ENCODE results near the gene UGGT2.
"Not testable (repeated sequence)": the region's sequence is repeated elsewhere in the genome, so short reads cannot be mapped to it uniquely, and the experiment has no call there.

UGGT2 gene

DNA sequence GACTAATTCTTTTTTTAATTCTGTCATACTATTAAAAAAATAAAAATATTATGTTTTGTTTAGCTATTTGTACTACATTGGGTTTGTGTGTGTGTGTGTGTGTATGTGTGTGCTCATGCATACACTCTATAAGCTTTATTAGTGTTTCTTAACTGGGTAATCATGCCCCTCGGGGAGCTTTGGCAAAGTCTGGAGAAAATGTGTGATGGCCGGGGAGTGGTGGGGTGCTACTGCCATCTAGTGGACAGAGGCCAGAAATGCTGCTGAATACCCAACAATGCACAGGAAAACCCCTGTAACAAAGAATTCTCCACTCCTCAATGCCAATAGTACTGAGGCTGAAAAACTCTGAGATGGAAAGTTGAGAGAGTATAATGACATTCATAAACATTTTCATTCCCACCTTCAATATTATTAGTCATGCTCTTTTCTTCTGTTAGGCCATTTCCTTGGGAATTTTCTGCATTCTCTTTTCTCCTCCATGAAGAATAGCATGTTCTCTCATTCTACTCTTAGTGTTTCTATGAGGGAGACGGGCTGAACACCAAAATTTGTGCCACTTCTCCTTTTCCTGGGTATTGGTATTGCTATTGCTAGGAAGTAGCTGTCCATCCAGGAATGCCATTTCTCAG, 219.0 kb downstream of the UGGT2 start:
- DNase-seq (ENCODE audit: extremely low spot score, insufficient read length, low read depth) (peak; percentile 33), FAIRE-seq (peak; percentile 93)

DNA sequence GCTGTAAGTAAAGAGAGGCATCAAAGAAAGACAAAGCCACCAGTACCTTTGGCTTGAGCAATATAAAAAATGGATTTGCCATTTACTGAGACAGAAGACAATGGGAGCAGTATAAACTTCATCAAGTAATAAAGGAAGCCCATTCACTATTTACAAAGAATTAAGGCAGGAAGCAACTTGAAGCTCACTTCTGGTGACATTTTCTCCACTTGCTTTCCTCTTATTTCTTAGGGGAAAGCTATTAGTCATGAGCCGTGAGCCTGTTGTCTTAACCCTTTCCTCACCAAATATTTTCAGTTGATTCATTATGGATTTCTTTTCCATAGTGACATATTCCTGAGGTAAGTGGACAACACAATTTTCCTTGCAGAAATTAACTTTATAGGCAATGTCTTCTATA, 219.5 kb downstream of the UGGT2 start:
- DNase-seq (ENCODE audit: extremely low spot score, insufficient read length, low read depth): no peak
- FAIRE-seq: no peak

DNA sequence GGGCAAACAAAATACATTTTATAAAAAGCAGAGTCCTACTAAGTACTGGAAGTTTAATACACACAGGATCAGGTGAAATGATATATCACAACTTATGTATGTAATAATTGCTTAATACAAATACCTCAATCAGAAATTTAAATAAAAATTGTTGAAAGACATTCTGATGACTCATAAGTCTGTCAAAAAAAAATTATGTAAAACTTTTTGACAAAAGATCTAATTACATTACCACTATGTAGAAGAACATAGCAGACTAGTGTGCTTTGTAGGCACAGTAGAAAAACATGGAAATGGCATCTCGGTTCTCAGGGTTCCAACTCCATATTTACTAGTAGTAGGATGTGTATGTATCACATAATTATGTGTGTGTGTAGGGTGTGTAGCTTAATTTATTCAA, 220.1 kb downstream of the UGGT2 start:
- DNase-seq (ENCODE audit: extremely low spot score, insufficient read length, low read depth) (no peak), FAIRE-seq (no peak)

DNA sequence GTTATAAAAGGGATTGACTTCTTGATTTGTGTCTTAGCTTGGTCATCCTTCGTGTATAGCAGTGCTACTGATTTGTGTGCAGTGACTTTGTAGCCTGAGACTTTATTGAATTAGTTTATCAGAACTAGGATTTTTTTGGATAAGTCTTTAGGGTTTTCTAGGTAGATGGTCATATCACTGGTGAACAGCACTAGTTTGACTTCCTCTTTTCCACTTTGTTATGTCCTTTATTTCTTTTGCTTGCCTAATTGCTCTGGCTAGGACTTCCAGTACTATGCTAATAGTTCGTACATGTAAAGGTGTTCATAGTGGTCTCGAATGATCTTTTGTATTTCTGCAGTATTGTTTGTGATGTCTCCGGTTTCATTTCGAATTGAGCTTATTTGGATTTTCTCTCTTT, 230.9 kb downstream of the UGGT2 start:
- DNase-seq (ENCODE audit: extremely low spot score, insufficient read length, low read depth) (no peak), FAIRE-seq (no peak)

DNA sequence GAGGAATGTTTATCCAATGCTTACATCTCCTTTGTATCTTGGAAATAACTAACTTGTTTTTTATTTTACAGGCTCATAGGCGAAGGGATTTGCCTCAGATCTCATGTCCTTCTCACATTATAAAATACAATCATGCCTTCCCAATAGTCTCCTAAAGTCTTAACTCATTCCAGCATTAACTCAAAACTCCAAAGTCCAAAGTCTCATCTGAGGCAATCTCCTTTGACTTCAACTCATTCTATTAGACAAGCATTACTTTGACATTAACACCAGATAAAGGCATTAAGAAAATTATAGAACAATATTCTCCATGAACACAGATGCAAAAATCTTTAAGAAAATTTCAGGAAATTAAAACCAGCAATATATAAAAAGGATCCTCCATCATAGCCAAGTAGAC, 238.7 kb downstream of the UGGT2 start:
- DNase-seq (ENCODE audit: extremely low spot score, insufficient read length, low read depth): no peak

DNA sequence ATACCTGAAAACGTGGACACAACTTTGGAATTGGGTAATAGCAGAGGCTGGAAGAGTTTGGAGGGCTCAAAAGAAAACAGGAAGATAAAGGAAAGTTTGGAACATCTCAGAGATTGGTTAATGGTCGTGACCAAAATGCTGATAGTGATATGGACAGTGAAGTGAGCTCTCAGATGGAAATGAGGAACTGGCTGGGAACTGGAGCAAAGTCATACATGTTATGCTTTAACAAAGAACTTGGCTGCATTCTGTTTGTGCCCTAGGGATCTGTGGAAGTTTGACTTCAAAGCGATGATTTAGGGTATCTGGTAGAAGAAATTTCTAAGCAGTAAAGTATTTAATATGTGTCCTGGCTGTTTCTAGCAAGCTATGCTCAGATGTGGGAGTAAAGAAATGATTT, 240.1 kb downstream of the UGGT2 start:
- DNase-seq (ENCODE audit: extremely low spot score, insufficient read length, low read depth) (no peak), FAIRE-seq (no peak)

More for the DNA sequence above, 238.7 kb downstream of the UGGT2 start:
- FAIRE-seq: no peak

DNA sequence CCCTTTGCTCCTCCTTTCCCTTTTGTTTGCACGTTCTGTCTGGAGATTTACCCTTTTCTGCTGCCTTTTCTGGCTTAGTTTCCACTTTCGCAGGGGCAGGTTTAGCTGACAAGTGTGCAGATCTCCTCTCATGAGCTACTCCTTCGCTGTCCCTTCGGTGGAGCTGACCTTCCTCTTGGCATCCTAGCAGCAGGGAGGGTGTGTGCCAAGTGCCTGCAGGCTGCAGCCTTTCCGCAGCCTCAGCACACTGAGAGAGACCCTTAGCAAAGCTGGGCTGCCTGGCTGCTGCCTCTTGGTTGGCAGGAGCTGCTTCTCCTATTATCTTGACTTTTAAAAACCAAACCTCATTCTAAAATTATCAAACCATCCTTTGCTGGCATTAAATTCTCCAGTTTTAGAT, 243.8 kb downstream of the UGGT2 start:
- no peak for FAIRE-seq
- no peak for DNase-seq (ENCODE audit: extremely low spot score, insufficient read length, low read depth)

DNA sequence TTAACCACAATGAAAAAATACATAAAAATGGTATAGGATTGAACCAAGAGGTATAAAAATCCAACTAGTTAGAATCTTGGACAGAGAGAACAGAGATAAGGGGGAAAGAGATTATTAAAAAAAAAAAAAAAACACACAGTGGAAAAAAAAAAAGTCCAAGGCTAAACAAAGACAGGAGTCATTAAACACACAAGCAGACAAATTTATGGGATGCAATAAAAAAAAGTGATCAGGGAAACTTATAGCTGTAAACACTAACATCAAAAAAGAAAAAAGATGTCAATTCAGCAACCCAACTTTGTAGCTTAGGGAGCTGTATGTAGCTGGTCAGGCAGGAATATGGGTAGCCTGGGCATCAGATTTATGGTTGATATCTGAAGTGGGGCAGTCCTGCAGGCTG, 247.3 kb downstream of the UGGT2 start:
- DNase-seq (ENCODE audit: extremely low spot score, insufficient read length, low read depth) (no peak), FAIRE-seq (no peak)

DNA sequence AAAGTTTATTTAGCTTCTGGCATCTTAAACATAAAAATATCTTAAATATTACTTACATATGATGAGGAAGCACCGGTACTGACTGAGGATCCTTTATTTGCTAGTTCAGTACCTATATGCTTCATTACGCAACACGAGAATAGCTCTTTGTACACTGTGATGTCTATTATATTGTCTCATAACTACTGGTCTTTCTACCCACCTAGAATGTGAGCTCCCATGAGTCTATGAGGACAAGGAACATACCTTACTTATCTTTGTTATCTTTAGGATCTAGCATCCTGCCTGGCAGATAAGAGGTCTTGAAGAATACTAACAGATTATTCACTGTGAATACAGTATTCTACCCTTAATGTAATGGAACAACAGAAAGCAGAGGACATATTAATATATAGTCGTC, 251.4 kb downstream of the UGGT2 start:
- DNase-seq (ENCODE audit: extremely low spot score, insufficient read length, low read depth) (no peak), FAIRE-seq (no peak)

DNA sequence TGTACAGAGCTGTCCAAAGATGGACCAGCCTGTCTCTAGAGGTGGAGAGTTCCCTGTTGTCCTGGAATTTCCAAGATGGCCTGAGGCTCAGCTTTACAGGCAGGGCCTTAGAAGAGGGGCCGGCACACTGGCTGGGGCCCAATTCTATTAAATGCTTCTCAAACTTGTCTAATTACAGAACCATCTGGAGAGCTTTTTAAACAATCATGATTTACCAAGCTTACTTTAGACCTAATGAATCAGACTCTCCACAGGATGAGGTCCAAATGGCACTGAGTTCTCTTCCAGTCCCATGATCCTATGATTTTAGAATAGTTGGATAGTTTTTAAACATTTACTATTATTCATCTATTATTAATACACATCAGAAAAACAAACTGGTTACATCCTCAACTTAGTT, 252.8 kb downstream of the UGGT2 start:
- no peak for DNase-seq (ENCODE audit: extremely low spot score, insufficient read length, low read depth)
- no peak for FAIRE-seq

DNA sequence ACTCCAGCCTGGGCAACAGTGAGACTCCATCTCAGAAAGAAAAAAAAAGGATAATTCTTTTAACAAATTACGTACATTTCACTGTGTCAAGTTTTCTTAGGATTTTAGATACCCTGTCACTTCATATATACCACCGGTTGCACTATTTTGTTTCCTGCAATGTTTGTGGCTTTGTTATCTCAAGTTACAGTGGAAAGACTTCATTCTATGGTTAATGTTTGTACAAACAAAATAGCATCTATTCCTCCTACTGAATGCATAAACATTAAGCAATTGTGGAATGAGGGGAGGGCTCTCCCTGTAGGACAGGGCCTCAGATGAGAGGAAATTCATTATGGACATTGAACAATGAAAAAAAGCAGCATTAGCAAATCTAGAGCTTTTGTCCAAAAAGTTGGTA, 256.2 kb downstream of the UGGT2 start:
- FAIRE-seq: no peak
- no peak for DNase-seq (ENCODE audit: extremely low spot score, insufficient read length, low read depth)

DNA sequence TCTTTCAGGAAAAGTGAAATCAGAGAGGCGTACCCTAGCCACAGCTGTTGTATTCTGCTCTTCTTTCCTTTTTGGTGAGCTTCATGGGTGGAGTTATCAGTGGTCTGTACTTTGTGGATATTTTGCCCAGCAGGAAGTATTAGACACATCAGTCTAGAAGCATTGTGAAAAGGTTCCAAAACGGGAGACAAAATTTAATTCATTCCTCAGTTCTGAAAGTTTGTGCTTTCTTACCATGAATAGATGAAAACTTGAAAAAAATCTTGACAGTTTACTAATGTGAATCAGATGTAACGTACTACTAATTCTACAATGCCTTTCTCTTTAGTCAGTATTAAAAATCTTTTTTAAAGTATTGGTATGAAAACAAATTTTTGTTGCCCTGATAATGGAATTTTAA, 259.4 kb downstream of the UGGT2 start:
- DNase-seq (ENCODE audit: extremely low spot score, insufficient read length, low read depth) (no peak), FAIRE-seq (no peak)

DNA sequence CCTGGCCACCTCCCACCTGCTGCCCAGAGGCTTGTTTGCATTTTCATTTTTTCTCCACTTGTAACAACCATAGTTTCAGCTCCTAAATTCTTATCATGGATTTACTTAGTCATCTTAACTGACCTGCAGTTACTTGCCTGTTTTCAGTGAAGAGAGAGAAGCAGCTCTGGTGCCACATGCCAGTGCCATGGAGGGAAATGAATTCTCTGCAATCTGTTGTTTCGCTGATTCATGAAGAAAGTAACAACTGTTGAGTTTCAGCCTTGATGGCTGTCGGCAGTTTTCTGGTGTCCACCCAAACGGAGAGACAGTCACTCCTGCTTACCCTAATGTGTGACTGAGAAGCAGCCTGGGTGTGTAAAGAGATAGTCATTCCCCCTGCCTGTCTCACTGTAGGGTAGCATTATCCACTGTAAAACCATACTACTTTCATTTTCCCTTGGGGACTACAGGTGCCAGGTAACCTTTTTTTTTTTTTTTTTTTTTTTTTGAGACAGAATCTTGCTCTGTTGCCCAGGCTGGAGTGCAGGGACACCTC, 260.1 kb downstream of the UGGT2 start:
- DNase-seq (ENCODE audit: extremely low spot score, insufficient read length, low read depth): no peak
- FAIRE-seq: no peak

DNA sequence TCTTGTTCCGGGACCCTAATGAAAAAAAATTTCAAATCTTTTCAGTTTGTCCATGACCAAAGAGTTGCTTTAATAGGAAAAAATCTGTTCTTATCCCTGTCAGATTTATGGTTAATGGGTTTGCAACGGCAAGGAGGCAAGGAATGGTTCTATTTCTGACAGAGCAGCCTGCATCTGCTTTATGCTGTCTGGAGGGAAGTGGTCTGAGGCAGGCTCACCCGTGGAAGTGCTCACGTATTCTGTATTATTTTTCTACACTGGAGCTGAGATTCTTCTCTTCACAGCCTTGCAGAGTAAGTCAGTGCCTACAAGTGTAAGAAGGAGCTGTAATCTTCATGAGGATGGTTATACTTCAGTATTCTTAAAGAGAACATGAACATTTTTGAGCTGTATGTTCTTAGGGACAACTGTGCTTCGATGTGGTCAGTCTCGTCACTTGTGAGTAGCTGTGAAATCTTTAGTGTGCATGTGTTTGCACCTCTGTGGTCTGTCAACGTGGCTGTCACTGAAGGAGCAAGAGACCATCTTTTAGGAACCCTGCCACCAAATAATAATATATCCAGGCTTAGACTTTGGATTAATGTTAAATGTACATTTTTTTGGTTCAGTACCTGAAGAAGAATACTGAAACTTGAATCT, 262.0 kb downstream of the UGGT2 start:
- no peak for FAIRE-seq
- no peak for DNase-seq (ENCODE audit: extremely low spot score, insufficient read length, low read depth)

DNA sequence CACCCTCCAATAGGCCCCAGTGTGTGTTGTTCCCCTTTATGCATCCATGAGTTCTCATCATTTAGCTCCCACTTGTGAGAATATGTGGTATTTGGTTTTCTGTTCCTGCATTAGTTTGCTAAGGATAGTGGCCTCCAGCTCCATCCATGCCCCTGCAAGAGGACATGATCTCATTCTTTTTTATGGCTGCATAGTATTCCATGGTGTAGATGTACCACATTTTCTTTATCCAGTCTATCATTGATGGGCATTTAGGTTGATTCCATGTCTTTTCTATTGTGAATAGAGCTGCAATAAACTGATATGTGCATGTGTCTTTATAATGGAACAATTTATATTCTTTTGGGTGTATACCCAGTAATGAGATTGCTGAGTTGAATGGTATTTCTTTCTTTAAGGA, 263.9 kb downstream of the UGGT2 start:
- DNase-seq (ENCODE audit: extremely low spot score, insufficient read length, low read depth); FAIRE-seq: not testable (repeated sequence)

DNA sequence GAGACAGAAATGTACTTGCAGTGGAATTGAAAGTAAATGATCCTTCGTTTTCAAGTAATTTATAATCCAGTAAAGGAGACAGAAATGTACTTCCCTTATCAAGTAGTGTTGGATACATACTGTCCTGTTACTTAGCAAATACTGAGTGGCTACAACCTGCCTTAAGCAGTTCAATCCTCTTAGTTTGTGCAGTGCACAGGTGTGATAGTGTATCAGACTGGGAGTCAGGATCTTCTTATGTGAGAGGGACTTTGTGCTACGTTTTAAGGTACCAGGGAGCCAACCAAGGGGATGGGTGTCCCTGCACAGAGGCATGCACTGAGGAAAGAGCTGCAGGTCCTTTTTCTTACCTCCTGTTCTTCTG, 265.1 kb downstream of the UGGT2 start:
- no peak for FAIRE-seq

DNA sequence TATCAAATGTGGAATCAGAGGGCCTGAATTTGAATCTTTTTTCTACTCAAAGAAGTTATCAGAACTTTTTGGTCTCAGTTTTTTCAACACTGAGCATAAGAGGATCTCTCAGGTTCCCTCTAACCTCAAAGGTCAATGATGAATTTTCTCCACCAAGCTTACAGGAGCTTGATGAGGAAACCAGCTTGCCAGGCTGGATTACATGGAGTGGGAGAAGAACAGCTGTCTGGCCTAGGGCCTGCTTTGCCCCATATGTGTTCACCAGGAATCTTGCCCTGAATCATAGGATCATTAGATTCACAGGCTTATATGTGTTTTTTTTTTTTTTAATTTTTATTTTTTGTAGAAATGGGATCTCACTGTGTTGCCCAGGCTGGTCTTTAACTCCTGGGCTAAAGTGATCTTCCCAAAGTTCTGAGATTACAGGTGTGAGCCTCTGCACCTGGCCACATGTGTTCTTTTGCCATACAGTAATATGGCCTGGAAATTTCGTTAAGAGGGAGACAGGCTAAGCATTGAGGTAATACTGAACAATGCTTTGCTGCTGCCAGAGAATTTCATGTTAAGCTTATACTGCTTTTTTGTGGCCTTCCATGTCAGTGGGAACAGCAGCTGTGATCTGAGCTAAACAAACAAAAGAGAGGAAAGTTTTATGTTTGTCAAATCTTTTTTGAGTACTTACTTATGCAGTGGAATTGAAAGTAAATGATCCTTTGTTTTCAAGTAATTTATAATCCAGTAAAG, 265.7 kb downstream of the UGGT2 start:
- no peak for FAIRE-seq
- DNase-seq (ENCODE audit: extremely low spot score, insufficient read length, low read depth): no peak

More for the DNA sequence above, 265.1 kb downstream of the UGGT2 start:
- no peak for DNase-seq (ENCODE audit: extremely low spot score, insufficient read length, low read depth)

DNA sequence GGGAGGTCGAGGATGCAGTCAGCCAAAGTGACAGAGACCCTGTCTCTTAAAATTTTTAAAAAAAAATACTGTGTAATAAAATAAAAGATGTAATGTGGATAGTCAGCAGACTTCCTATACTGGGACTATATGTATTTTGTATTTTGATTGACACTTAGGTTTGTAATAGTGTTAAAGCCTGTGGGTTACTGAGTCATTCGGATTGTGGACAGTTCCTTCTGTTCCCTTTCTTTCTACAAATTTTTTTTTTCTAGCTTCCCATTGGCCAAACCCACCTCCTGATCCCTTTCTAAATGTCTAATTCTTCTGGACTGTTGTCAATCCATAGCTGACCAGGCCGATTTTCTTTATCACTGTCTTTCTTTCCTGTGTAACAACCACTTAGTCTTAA, 268.3 kb downstream of the UGGT2 start:
- DNase-seq (ENCODE audit: extremely low spot score, insufficient read length, low read depth): no peak

DNA sequence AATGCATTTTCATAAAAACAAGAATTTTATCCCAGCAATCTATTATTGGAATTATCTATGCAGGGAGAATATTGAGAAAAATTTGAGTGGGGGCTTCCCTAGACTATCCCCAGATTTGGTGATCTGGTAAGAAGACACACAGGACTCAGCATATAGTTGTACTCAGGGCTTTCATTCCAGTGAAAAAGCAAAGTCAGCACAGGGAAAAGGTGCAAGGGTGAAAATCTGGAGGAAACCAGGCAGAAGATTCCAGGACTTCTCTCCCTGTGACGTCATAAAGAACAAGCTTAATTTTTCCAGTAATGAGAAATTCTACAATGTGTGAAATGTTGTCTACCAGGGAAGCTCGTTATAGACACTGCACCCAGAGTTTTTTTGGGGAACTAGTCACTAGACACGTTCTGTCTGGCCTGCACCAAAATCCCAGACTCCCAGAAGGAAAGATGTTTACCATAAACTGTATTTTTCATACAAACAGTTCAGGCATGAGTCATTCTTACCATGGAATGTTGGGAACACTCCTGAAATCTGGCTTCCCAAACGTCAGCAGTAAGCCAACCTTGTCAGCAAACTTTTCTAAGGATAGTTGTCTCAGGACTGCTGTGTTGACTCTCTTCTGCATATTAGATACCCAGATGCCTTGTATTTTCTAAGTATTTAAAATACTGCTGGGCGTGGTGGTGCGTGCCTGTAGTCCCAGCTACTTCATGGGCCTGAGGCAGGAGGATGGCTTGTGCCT, 268.9 kb downstream of the UGGT2 start:
- DNase-seq (ENCODE audit: extremely low spot score, insufficient read length, low read depth) (no peak), FAIRE-seq (no peak)

More for the DNA sequence above, 268.3 kb downstream of the UGGT2 start:
- FAIRE-seq: no peak

DNA sequence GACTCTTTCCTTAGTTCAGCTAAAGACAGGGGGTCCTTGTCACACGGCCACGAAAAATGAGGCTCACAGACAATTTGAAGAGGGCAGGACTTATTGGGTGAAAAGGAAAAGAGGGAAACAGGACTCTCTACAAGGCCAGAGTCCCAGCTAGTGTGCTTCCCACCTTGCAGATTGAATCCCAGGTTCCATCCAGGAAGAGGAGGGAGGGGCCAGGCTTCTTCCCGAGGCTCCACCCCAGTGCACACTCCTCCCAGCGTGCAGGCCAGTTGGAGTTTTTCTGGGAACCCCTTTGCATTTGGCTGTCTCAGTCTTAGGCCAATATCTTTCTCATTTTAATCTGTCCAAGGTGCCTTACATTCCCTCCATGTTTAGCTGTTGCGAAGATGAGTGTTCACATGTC, 269.5 kb downstream of the UGGT2 start:
- FAIRE-seq: no peak
- no peak for DNase-seq (ENCODE audit: extremely low spot score, insufficient read length, low read depth)

DNA sequence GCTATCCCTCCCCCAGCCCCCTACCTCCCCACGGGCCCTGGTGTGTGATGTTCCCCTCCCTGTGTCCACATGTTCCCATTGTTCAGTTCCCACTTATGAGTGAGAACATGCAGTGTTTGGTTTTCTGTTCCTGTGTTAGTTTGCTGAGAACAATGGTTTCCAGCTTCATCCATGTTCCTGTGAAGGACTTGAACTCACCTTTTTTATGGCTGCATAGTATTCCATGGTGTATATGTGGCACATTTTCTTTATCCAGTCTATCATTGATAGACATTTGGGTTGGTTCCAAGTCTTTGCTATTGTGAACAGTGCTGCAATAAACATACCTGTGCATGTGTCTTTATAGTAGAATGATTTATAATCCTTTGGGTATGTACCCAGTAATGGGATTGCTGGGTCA, 271.3 kb downstream of the UGGT2 start:
- not testable (repeated sequence) for DNase-seq (ENCODE audit: extremely low spot score, insufficient read length, low read depth); FAIRE-seq
